GM19099 (cell line): ENCODE measurements around the gene SLC17A4.

Experiments
- POLR2A ChIP-seq: IDR thresholded peaks from 3 replicates; pipeline ENCODE4 v1.6.1; 2011; ENCODE audit warnings: low read depth; ENCODE audit not compliant: insufficient read length; ENCODE audit errors: extremely low read depth

Gene SLC17A4

GRCh38 chr6:25743868-25744267 lies 10.7 kb upstream of the SLC17A4 start:
- no peak for TF ChIP-seq POLR2A

GRCh38 chr6:25745836-25746235 lies 8.7 kb upstream of the SLC17A4 start:
- TF ChIP-seq POLR2A: no peak

GRCh38 chr6:25746968-25747367 lies 7.6 kb upstream of the SLC17A4 start:
- no peak for TF ChIP-seq POLR2A

GRCh38 chr6:25747477-25747876 lies 7.1 kb upstream of the SLC17A4 start:
- no peak for TF ChIP-seq POLR2A

GRCh38 chr6:25748049-25748448 lies 6.5 kb upstream of the SLC17A4 start:
- TF ChIP-seq POLR2A: no peak

GRCh38 chr6:25749837-25750236 lies 4.7 kb upstream of the SLC17A4 start:
- TF ChIP-seq POLR2A: no peak

GRCh38 chr6:25750906-25751305 lies 3.6 kb upstream of the SLC17A4 start:
- no peak for TF ChIP-seq POLR2A

- TF ChIP-seq POLR2A: no peak
These were observed 1.5 kb upstream of the SLC17A4 start for GRCh38 chr6:25753079-25753478.

- TF ChIP-seq POLR2A: no peak
These were observed 941 bp downstream of the SLC17A4 start for GRCh38 chr6:25755483-25755882.

GRCh38 chr6:25756382-25757363 lies 2.1 kb downstream of the SLC17A4 start:
- TF ChIP-seq POLR2A: no peak

GRCh38 chr6:25757936-25758642 lies 3.5 kb downstream of the SLC17A4 start:
- TF ChIP-seq POLR2A: no peak

- no peak for TF ChIP-seq POLR2A
These were observed 10.1 kb downstream of the SLC17A4 start for GRCh38 chr6:25764611-25765010.

- no peak for TF ChIP-seq POLR2A
These were observed 14.0 kb downstream of the SLC17A4 start for GRCh38 chr6:25768566-25768965.

- TF ChIP-seq POLR2A: no peak
These were observed 15.4 kb downstream of the SLC17A4 start for GRCh38 chr6:25769983-25770382.

- TF ChIP-seq POLR2A: no peak
These were observed 19.7 kb downstream of the SLC17A4 start for GRCh38 chr6:25774120-25774715.
